HepG2 (cell line): Measurements from ENCODE around the gene OBSL1. TPM values are rescaled to one million over a fixed set of nuclear protein-coding genes. Genes with fewer than 3 reads are reported as not detected.
A peak's percentile ranks its signal among the peaks of the same experiment; 100 is the strongest.

Source experiments
- ATF7-NPFF ChIP-seq: sonication (generic); formaldehyde crosslinking; IDR thresholded peaks from 2 replicates; pipeline ENCODE4 v1.8.1; 2023; ENCODE audit warnings: mild to moderate bottlenecking, low read depth, missing genetic modification reagents, moderate library complexity
- BRD4 ChIP-seq: sonication (generic); formaldehyde crosslinking; IDR thresholded peaks from 2 replicates; pipeline ENCODE4 v1.4.0; 2020; ENCODE audit warnings: missing genetic modification reagents
- ESRRA ChIP-seq: sonication (generic); formaldehyde crosslinking; IDR thresholded peaks from 2 replicates; pipeline ENCODE4 v1.5.1; 2020; ENCODE audit warnings: mild to moderate bottlenecking, low read depth, missing genetic modification reagents
- FOSL1 ChIP-seq: sonication (generic); formaldehyde crosslinking; IDR thresholded peaks from 2 replicates; pipeline ENCODE4 v1.9.0; 2021; ENCODE audit warnings: missing genetic modification reagents, borderline replicate concordance
- FOXK2 ChIP-seq: fragments of 450-650 bp; IDR thresholded peaks from 2 replicates; pipeline ENCODE4 v1.6.1; 2016
- GABPB1 ChIP-seq: IDR thresholded peaks from 2 replicates; pipeline ENCODE4 v1.6.1; 2016; ENCODE audit warnings: mild to moderate bottlenecking, missing genetic modification reagents, moderate library complexity, missing compliant biosample characterization
- GFI1 ChIP-seq: sonication (generic); formaldehyde crosslinking; IDR thresholded peaks from 2 replicates; pipeline ENCODE4 v1.5.0; 2020; ENCODE audit warnings: missing genetic modification reagents, mild to moderate bottlenecking, borderline replicate concordance
- KLF6 ChIP-seq: IDR thresholded peaks from 2 replicates; pipeline ENCODE4 v1.8.0; 2016; ENCODE audit warnings: missing biosample characterization, missing genetic modification reagents
- MAZ ChIP-seq, 2 experiments: sonication (generic) in 1 of 2; formaldehyde crosslinking in 1 of 2; IDR thresholded peaks; 2 replicates each; pipeline versions ENCODE4 v1.5.0 to v1.6.1; 2012 to 2020; ENCODE audit warnings: low read depth in 2 of 2, mild to moderate bottlenecking in 2 of 2, borderline replicate concordance in 1 of 2, improper control_type of control experiment in 1 of 2, low read length in 1 of 2, missing genetic modification reagents in 1 of 2, moderate library complexity in 1 of 2
- NRL ChIP-seq: sonication (generic); formaldehyde crosslinking; IDR thresholded peaks from 2 replicates; pipeline ENCODE4 v1.5.0; 2020; ENCODE audit warnings: missing genetic modification reagents, mild to moderate bottlenecking, moderate library complexity, borderline replicate concordance
- RBFOX2 ChIP-seq: fragments of 200-400 bp; formaldehyde crosslinking; IDR thresholded peaks from 2 replicates; pipeline ENCODE4 v1.6.1; 2017; ENCODE audit warnings: low read depth, mild to moderate bottlenecking, low read length
- TEAD3 ChIP-seq: optimal IDR thresholded peaks from 2 replicates; pipeline ENCODE3; 2016; ENCODE audit warnings: borderline replicate concordance
- ZFP90 ChIP-seq: sonication (generic); formaldehyde crosslinking; IDR thresholded peaks from 2 replicates; pipeline ENCODE4 v1.8.0; 2022; ENCODE audit warnings: missing genetic modification reagents, mild to moderate bottlenecking, inconsistent platforms, borderline replicate concordance
- ZMYM2 ChIP-seq: sonication (generic); formaldehyde crosslinking; IDR thresholded peaks from 2 replicates; pipeline ENCODE4 v1.8.0; 2022; ENCODE audit warnings: mild to moderate bottlenecking, missing genetic modification reagents
- ZNF251 ChIP-seq: sonication (generic); formaldehyde crosslinking; IDR thresholded peaks from 2 replicates; pipeline ENCODE4 v1.9.0; 2021; ENCODE audit warnings: mild to moderate bottlenecking, missing genetic modification reagents
- ZNF260 ChIP-seq: sonication (generic); formaldehyde crosslinking; IDR thresholded peaks from 2 replicates; pipeline ENCODE4 v1.4.0; 2020; ENCODE audit warnings: missing genetic modification reagents, low read depth, mild to moderate bottlenecking, borderline replicate concordance
- ZNF274 ChIP-seq: sonication (generic); formaldehyde crosslinking; IDR thresholded peaks from 2 replicates; pipeline ENCODE4 v1.5.1; 2020; ENCODE audit warnings: mild to moderate bottlenecking, missing genetic modification reagents
- ZNF75D ChIP-seq: sonication (generic); formaldehyde crosslinking; IDR thresholded peaks from 2 replicates; pipeline ENCODE4 v1.8.1; 2023; ENCODE audit warnings: missing genetic modification reagents, mild to moderate bottlenecking, borderline replicate concordance
- polyA plus RNA-seq, 8 experiments: library from polyadenylated mRNA; depleted of rRNA in 3 of 8; stranded (reverse) in 7 of 8; unstranded in 1 of 8; fragments of >200 nt; fragmentation: Illumina TruSeq in 4 of 8; extraction: Trizol in 4 of 8; gene quantifications; 2 replicates each; pipeline versions ENCODE4 v1.2.1 to v1.2.3, GENCODE V29; 2011 to 2016; ENCODE audit warnings: low read depth in 4 of 8, missing spikeins in 1 of 8, mixed read lengths in 1 of 8; ENCODE audit not compliant: insufficient read depth in 1 of 8
- total RNA-seq, 5 experiments: library from RNA; depleted of rRNA; stranded (reverse); fragments of >200 nt; fragmentation: Illumina TruSeq; extraction: Trizol; gene quantifications; 2 replicates each; pipeline ENCODE4 v1.2.3, GENCODE V29; 2016; ENCODE audit warnings: low read depth in 1 of 5
- TF ChIP-seq, protein P1 (sequence below): sonication (generic); formaldehyde crosslinking; IDR thresholded peaks from 2 replicates; pipeline ENCODE4 v1.4.0; 2020; ENCODE audit warnings: mild to moderate bottlenecking, missing genetic modification reagents
- TF ChIP-seq, protein P2 (sequence below): sonication (generic); formaldehyde crosslinking; IDR thresholded peaks from 2 replicates; pipeline ENCODE4 v1.4.0; 2020; ENCODE audit warnings: low read depth, missing genetic modification reagents
- TF ChIP-seq, protein P3 (sequence below): sonication (generic); formaldehyde crosslinking; conservative IDR thresholded peaks from 2 replicates; pipeline ENCODE4 v1.4.0; 2020; ENCODE audit warnings: missing genetic modification reagents

The OBSL1 gene
- total and polyA plus RNA-seq, 2 of the 13 experiments (the other 11 are each of a cell fraction or from before 2014, with no cell fraction given) = 86.7 to 218 TPM

DNA sequence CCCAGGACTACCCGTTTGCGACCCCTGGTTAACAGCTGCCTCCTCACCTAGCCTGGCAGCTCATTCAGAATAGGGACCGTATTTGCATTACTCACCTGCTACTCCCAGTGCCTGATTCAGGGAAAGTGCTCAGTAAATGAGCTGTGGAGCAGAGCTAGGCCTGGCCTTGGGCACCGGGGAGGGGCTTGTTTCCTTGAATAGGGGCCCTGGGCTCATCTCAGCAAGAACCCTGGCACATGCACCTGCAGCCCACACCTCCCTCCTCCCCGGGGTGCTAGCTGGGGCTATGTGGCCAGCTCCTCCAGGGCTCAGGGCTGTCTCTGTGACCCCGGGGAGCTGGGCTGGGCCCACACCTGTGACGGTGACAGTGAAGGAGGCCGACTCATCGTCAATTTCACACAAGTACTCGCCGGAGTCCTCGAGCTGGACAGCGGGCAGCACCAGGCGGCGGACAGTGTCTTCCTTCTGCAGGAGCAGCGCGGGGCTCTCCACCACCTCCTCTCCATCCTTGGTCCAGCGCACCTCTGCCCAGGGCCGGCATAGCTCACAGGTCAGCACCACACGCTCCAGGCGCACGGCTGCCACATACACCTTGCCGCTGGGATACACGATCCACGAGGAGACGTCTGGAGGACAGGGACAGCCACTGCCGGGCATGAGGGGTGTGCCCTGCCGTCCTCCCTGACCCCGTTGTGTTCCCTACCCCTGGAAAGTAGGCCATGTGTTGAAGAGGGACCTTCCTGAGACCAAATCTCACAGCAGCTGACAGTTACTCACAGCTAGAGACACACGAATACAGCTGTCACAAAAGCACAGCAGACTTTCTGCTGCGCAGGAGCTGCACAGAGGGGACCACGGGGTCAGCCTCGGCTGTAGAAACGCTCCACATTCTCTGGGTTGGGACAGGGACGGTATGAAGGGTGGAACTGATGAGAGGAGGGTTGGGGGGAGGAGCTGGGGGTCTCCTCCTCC is 9.0 kb downstream of the OBSL1 start (continued):
- TF ChIP-seq ZMYM2 (CRISPR knock-in tag) (no peak), RBFOX2 (peak; percentile 77), MAZ (IDR thresholded peaks at IDR 0.05; ENCODE audit: borderline replicate concordance, low read depth, low read length) (no peak), MAZ (CRISPR knock-in tag; IDR thresholded peaks at IDR 0.05; ENCODE audit: low read depth) (peak; percentile 35; the same call in 1 of the 2 replicates), NRL (CRISPR knock-in tag) (no peak), ZNF251 (CRISPR knock-in tag) (no peak), BRD4 (CRISPR knock-in tag) (no peak), FOXK2 (no peak), TEAD3 (CRISPR knock-in tag) (no peak), ZNF75D (CRISPR knock-in tag) (no peak), ZFP90 (no peak), ZNF274 (CRISPR knock-in tag) (no peak), FOSL1 (no peak), GABPB1 (CRISPR knock-in tag) (no peak), ZNF260 (CRISPR knock-in tag) (no peak), GFI1 (CRISPR knock-in tag) (no peak), ATF7-NPFF (CRISPR knock-in tag) (no peak), KLF6 (CRISPR knock-in tag) (no peak), ESRRA (no peak)
- TF ChIP-seq, protein P1, sequence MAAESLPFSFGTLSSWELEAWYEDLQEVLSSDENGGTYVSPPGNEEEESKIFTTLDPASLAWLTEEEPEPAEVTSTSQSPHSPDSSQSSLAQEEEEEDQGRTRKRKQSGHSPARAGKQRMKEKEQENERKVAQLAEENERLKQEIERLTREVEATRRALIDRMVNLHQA (CRISPR knock-in tag) = no peak
- TF ChIP-seq, protein P2, sequence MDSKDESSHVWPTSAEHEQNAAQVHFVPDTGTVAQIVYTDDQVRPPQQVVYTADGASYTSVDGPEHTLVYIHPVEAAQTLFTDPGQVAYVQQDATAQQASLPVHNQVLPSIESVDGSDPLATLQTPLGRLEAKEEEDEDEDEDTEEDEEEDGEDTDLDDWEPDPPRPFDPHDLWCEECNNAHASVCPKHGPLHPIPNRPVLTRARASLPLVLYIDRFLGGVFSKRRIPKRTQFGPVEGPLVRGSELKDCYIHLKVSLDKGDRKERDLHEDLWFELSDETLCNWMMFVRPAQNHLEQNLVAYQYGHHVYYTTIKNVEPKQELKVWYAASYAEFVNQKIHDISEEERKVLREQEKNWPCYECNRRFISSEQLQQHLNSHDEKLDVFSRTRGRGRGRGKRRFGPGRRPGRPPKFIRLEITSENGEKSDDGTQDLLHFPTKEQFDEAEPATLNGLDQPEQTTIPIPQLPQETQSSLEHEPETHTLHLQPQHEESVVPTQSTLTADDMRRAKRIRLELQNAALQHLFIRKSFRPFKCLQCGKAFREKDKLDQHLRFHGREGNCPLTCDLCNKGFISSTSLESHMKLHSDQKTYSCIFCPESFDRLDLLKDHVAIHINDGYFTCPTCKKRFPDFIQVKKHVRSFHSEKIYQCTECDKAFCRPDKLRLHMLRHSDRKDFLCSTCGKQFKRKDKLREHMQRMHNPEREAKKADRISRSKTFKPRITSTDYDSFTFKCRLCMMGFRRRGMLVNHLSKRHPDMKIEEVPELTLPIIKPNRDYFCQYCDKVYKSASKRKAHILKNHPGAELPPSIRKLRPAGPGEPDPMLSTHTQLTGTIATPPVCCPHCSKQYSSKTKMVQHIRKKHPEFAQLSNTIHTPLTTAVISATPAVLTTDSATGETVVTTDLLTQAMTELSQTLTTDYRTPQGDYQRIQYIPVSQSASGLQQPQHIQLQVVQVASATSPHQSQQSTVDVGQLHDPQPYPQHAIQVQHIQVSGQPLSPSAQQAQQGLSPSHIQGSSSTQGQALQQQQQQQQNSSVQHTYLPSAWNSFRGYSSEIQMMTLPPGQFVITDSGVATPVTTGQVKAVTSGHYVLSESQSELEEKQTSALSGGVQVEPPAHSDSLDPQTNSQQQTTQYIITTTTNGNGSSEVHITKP (CRISPR knock-in tag) = no peak
- TF ChIP-seq, protein P3, sequence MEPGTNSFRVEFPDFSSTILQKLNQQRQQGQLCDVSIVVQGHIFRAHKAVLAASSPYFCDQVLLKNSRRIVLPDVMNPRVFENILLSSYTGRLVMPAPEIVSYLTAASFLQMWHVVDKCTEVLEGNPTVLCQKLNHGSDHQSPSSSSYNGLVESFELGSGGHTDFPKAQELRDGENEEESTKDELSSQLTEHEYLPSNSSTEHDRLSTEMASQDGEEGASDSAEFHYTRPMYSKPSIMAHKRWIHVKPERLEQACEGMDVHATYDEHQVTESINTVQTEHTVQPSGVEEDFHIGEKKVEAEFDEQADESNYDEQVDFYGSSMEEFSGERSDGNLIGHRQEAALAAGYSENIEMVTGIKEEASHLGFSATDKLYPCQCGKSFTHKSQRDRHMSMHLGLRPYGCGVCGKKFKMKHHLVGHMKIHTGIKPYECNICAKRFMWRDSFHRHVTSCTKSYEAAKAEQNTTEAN (CRISPR knock-in tag) = no peak
